ENCODE data around the gene SEC11C. TPM values are rescaled to one million over a fixed set of nuclear protein-coding genes. Genes with fewer than 3 reads are reported as not detected.
A peak's percentile ranks its signal among the peaks of the same experiment; 100 is the strongest.

SEC11C gene
- polyA plus RNA-seq, 1 of the 3 experiments (the other 2 are of a cell fraction), result 21.7 TPM

- TF ChIP-seq NRF1 (IDR thresholded peaks at IDR 0.05; ENCODE audit: low read depth, low read length) (no peak), ZBTB33 (IDR thresholded peaks at IDR 0.05; ENCODE audit: borderline replicate concordance, low read depth) (no peak), FOXJ3 (CRISPR knock-in tag; IDR thresholded peaks at IDR 0.05) (no peak), ELF1 (IDR thresholded peaks at IDR 0.05) (peak; percentile 51; the same call in 1 of the 2 replicates), POLR2AphosphoS5 (IDR thresholded peaks at IDR 0.05; ENCODE audit: low read depth, low read length) (no peak), TEAD4 (IDR thresholded peaks at IDR 0.05; ENCODE audit: borderline replicate concordance, insufficient read depth) (no peak), MXI1 (IDR thresholded peaks at IDR 0.05; ENCODE audit: low read depth, low read length) (peak; percentile 73; the same call in 1 of the 2 replicates)
These were observed at the start of gene SEC11C (continued) for GRCh38 chr18:59139615-59140301.

DNA sequence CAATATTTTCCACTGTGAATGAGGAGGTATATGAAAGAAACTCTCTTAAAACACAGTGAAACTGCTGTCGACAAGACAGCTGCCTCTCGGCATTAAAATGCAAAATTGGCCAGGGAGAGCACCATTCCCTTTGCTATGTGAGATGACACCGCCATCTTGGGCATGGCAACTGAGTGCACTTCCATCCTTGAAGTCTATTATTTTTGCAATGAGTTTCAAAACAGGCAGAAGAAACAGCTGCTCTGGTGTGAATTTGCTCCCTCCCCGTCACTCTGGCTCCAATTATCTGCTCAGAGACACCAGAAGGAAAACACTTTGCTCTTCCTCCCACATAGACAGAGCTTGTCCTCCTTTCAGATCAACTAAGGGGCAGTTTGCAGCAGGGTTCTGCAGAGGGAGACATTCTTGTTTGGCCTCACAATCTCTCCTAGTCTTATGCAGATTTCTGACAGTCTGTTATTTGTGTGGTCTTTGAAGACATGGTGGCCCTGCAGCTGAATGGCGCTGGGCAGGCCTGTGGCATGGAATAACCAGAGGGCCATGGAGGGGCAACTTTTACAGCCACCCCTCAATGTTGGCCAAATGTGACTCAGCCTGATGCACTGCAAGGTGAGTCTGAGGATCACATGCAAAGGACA, 48.6 kb upstream of the SEC11C start:
- no peaks in the 10 kb centered on the region for H3K79me2 ChIP-seq (ENCODE audit: insufficient read depth)
- no peak overlapping the region for H2AFZ ChIP-seq (ENCODE audit: low read depth)
- no peak overlapping the region for H3K4me3 ChIP-seq (ENCODE audit: low read depth in 2 of 2, low read length in 1 of 2)
- H3F3A ChIP-seq (replicated peaks; ENCODE audit: insufficient read depth), result peaks cover 1% of the 10 kb centered on the region
- no peak overlapping the region for H3K9ac ChIP-seq
- no peak overlapping the region for H3K27ac ChIP-seq (ENCODE audit: low read depth in 2 of 2, low read length in 1 of 2)
- no peaks in the 10 kb centered on the region for H3K9me2 ChIP-seq
- no peaks in the 10 kb centered on the region for H3K27me3 ChIP-seq (ENCODE audit: insufficient read depth)
- H3K4me1 ChIP-seq (ENCODE audit: control insufficient read depth in 1 of 2, insufficient read depth in 2 of 2, low read depth in 1 of 2, low read length in 1 of 2), result peaks cover 2 to 4% of the 10 kb centered on the region in 2 experiments; a peak in 2 of 4 replicates
- H4K20me1 ChIP-seq (ENCODE audit: insufficient read depth), result no peaks in the 10 kb centered on the region
- 68% methylated on average over 5 of the region's 5 CpGs for WGBS (ENCODE audit: low lambda C conversion rate)
- no peaks in the 10 kb centered on the region for H3K36me3 ChIP-seq (replicated peaks in 1 of 2; ENCODE audit: control insufficient read depth in 1 of 2, insufficient read depth in 2 of 2, low read length in 1 of 2)
- ChIA-PET POLR2A (no interaction called here), CTCF (interaction anchor here (0.8 to 1.8 kb wide), 2 partner anchors 20 to 323 kb away, joined by 4 to 6 read pairs; no protein-coding TSS in a partner anchor)
- TF ChIP-seq NFIC (IDR thresholded peaks at IDR 0.05; ENCODE audit: borderline replicate concordance) (no peak), TEAD4 (IDR thresholded peaks at IDR 0.05; ENCODE audit: borderline replicate concordance, insufficient read depth) (no peak), REST (IDR thresholded peaks at IDR 0.05; ENCODE audit: low read depth, low read length) (no peak), EP300 (IDR thresholded peaks at IDR 0.05; ENCODE audit: borderline replicate concordance in 1 of 2, low read depth in 1 of 2, low read length in 1 of 2) (no peak), FOSL2 (IDR thresholded peaks at IDR 0.05; ENCODE audit: borderline replicate concordance, low read depth) (no peak)
- no peaks in the 10 kb centered on the region for H3K9me3 ChIP-seq
- DNase-seq, result no peak
- H3K4me2 ChIP-seq, result no peak overlapping the region

All from SK-N-SH (cell line).